RWPE1 (cell line): ENCODE results near the gene CUEDC1.

Experiments
- CTCF ChIA-PET: fragments of 350-600 bp; sonication (Branson Sonifier 250); formaldehyde crosslinking; extraction: SDS; loops from one replicate; lab custom pipeline; 2021; lab: Yijun Ruan, JAX
- POLR2A ChIA-PET: fragments of 400-600 bp; formaldehyde crosslinking; extraction: SDS; loops from one replicate; lab custom pipeline; 2020; ENCODE audit warnings: antibody characterized with exemption; ENCODE audit not compliant: low non-redundant PET; lab: Yijun Ruan, JAX
- DNase-seq: peaks from one replicate; pipeline ENCODE4 v3.0.0; 2012; ENCODE audit warnings: low spot score
- H3K27ac ChIP-seq: fragments of 450-650 bp; 2 replicates; pipeline ENCODE4 v1.5.1; 2017
- TF ChIP-seq, protein P1 (sequence below): fragments of 450-650 bp; conservative IDR thresholded peaks from 2 replicates; pipeline ENCODE4 v1.5.1; 2017; ENCODE audit warnings: low read depth, mild to moderate bottlenecking

Gene CUEDC1

GRCh38 chr17:57972151-57972550 is 16.9 kb upstream of the CUEDC1 start:
- no peak for DNase-seq
- POLR2A ChIA-PET, result no interaction called here
- TF ChIP-seq, protein P1, sequence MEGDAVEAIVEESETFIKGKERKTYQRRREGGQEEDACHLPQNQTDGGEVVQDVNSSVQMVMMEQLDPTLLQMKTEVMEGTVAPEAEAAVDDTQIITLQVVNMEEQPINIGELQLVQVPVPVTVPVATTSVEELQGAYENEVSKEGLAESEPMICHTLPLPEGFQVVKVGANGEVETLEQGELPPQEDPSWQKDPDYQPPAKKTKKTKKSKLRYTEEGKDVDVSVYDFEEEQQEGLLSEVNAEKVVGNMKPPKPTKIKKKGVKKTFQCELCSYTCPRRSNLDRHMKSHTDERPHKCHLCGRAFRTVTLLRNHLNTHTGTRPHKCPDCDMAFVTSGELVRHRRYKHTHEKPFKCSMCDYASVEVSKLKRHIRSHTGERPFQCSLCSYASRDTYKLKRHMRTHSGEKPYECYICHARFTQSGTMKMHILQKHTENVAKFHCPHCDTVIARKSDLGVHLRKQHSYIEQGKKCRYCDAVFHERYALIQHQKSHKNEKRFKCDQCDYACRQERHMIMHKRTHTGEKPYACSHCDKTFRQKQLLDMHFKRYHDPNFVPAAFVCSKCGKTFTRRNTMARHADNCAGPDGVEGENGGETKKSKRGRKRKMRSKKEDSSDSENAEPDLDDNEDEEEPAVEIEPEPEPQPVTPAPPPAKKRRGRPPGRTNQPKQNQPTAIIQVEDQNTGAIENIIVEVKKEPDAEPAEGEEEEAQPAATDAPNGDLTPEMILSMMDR, result no peak
- no peak overlapping the region for H3K27ac ChIP-seq
- CTCF ChIA-PET, result interaction anchor here (0.5 to 0.8 kb wide), 2 partner anchors 521 to 761 kb away, joined by 3 to 4 read pairs; no protein-coding TSS in a partner anchor

GRCh38 chr17:57971572-57971971 is 16.4 kb upstream of the CUEDC1 start:
- no peak overlapping the region for H3K27ac ChIP-seq
- CTCF ChIA-PET, result interaction anchor here (0.8 kb wide), 1 partner anchor 761 kb away, joined by 4 read pairs; no protein-coding TSS in a partner anchor
- DNase-seq, result no peak
- TF ChIP-seq, protein P1, result no peak
- POLR2A ChIA-PET, result no interaction called here

- POLR2A ChIA-PET, result no interaction called here
These were observed 15.5 kb upstream of the CUEDC1 start for GRCh38 chr17:57970710-57971109.

DNA sequence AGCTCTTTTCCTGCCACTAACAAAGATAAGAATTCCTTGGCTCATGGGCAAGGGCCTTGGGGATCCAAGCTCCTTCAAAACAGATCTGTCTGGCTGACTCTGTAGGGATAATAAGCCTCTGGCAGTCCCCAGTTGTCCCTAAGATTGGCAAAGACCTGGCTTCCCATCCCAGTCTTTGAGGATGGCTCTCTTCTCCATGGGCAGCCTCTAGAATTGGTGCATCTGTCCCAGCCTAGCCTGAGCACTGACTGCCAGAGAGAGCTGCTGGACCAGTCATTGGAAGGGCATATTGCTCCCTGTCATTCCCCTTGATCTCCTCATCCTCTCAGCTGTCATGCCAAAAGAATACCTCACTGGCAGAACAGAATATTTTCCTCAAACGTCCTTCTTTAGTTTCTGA is 13.2 kb upstream of the CUEDC1 start:
- CTCF ChIA-PET, result no interaction called here
- POLR2A ChIA-PET, result no interaction called here
- TF ChIP-seq, protein P1, result no peak
- no peak overlapping the region for H3K27ac ChIP-seq
- DNase-seq, result no peak

More at GRCh38 chr17:57970710-57971109, 15.5 kb upstream of the CUEDC1 start:
- TF ChIP-seq, protein P1, result no peak
- no peak for DNase-seq
- CTCF ChIA-PET, result no interaction called here
- no peak overlapping the region for H3K27ac ChIP-seq

DNA sequence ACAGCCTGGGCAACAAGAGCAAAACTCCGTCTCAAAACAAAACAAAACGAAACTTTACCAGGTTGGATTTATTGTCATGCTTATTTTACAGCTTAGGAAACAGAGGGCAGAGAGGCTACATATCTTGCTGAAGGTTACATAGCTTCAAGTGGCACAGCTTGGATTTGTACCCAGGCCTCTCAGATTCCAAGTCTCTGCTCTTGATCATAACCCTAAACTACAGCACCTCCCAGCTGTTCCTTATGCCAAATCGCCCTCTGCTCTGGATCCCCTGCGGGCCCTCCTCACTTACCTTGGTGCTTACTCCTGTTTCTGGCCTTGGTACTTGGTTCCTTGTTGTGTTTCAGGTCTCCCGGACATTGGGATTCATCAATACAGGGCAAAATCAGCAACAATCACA is 11.7 kb upstream of the CUEDC1 start:
- TF ChIP-seq, protein P1, result no peak
- H3K27ac ChIP-seq, result no peak overlapping the region
- ChIA-PET POLR2A (no interaction called here), CTCF (interaction anchor here (0.6 kb wide), 1 partner anchor 33 kb away, joined by 3 read pairs; no protein-coding TSS in a partner anchor)
- no peak for DNase-seq

GRCh38 chr17:57966246-57966645 is 11.0 kb upstream of the CUEDC1 start:
- ChIA-PET CTCF (no interaction called here), POLR2A (no interaction called here)
- DNase-seq, result no peak

More at GRCh38 chr17:57966246-57966645, 11.0 kb upstream of the CUEDC1 start:
- H3K27ac ChIP-seq, result no peak overlapping the region
- TF ChIP-seq, protein P1, result no peak
